Measurements from ENCODE around the gene PTGES3.
"Not testable (repeated sequence)": the region's sequence is repeated elsewhere in the genome, so short reads cannot be mapped to it uniquely, and the experiment has no call there.

Gene PTGES3

DNA sequence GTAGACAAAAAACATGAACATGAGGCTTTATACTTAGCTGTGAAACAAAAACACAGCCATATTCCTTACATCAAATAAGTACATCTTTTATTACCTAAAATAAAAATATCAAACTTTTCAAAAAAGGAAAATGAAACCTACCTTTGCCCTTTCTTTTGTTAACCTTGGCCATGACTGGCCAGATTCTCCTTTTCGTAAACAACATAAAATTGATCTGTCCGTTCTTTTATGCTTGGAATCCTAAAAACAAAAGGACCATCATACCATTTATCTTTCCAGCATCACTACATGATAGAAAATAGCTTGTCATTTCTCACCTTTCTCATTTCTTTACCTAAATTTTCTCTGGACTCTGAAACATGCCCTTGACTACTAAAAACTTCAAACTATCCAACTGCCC lies 16.5 kb downstream of the PTGES3 start:
- TF ChIP-seq, protein P1, sequence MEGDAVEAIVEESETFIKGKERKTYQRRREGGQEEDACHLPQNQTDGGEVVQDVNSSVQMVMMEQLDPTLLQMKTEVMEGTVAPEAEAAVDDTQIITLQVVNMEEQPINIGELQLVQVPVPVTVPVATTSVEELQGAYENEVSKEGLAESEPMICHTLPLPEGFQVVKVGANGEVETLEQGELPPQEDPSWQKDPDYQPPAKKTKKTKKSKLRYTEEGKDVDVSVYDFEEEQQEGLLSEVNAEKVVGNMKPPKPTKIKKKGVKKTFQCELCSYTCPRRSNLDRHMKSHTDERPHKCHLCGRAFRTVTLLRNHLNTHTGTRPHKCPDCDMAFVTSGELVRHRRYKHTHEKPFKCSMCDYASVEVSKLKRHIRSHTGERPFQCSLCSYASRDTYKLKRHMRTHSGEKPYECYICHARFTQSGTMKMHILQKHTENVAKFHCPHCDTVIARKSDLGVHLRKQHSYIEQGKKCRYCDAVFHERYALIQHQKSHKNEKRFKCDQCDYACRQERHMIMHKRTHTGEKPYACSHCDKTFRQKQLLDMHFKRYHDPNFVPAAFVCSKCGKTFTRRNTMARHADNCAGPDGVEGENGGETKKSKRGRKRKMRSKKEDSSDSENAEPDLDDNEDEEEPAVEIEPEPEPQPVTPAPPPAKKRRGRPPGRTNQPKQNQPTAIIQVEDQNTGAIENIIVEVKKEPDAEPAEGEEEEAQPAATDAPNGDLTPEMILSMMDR (conservative IDR thresholded peaks at IDR 0.05; ENCODE audit: low read length): no peak
- DNase-seq (ENCODE audit: low read depth): no peak
- H3K4me3 ChIP-seq (ENCODE audit: low read length): no peak overlapping the region

DNA sequence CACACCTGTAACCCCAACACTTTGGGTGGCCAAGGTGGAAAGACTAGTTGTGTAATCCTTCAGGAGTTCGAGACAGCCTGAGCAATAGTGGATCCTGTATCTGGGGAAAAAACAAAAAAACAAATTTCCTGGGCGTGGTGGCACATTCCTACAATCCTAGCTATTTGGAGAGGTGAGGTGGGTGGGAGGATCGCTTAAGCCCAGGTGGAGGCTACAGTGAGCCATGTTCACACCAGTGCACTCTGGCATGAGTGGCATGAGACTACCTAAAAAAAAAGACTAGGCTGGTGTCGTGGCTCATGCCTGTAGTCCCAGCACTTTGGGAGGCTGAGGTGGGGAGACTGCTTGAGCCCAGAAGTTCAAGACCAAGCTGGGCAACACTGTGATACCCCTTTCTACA lies 17.2 kb downstream of the PTGES3 start:
- H3K4me3 ChIP-seq (ENCODE audit: low read length): no peak overlapping the region
- TF ChIP-seq, protein P1 (conservative IDR thresholded peaks at IDR 0.05; ENCODE audit: low read length): no peak
- no peak for DNase-seq (ENCODE audit: low read depth)

GRCh38 chr12:56668197-56668457 lies 20.0 kb downstream of the PTGES3 start:
- TF ChIP-seq, protein P1 (conservative IDR thresholded peaks at IDR 0.05; ENCODE audit: low read length): no peak
- no peak for DNase-seq (ENCODE audit: low read depth)
- H3K4me3 ChIP-seq (ENCODE audit: low read length): no peak overlapping the region

- TF ChIP-seq, protein P1 (conservative IDR thresholded peaks at IDR 0.05; ENCODE audit: low read length): no peak
- no peak overlapping the region for H3K4me3 ChIP-seq (ENCODE audit: low read length)
- DNase-seq (ENCODE audit: low read depth): no peak
These were observed 26.0 kb downstream of the PTGES3 start for GRCh38 chr12:56661979-56662638.

DNA sequence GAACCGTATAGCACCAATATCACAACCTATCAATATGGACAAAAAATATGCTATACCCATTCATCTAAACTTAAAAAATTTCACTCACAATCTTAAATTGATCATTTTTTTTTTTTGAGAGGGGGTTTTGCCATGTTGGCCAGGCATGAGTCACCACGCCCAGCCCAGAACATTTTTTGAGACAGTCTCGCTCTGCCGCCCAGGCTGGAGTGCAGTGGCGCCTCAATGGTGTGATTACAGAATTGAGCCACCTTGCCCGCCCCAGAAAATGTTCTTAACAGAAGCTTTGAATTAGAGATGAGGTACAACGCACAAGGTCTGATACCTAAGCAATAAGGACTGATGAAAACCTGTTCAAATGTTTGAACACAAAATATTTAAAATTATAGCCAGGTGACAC lies 26.5 kb downstream of the PTGES3 start:
- DNase-seq (ENCODE audit: low read depth): no peak
- TF ChIP-seq, protein P1 (conservative IDR thresholded peaks at IDR 0.05; ENCODE audit: low read length): no peak
- no peak overlapping the region for H3K4me3 ChIP-seq (ENCODE audit: low read length)

- DNase-seq (ENCODE audit: low read depth): no peak
- no peak overlapping the region for H3K4me3 ChIP-seq (ENCODE audit: low read length)
- TF ChIP-seq, protein P1 (conservative IDR thresholded peaks at IDR 0.05; ENCODE audit: low read length): no peak
These were observed 29.2 kb downstream of the PTGES3 start for GRCh38 chr12:56658921-56659320.

GRCh38 chr12:56657416-56658379 lies 30.4 kb downstream of the PTGES3 start:
- no peak overlapping the region for H3K4me3 ChIP-seq (ENCODE audit: low read length)
- TF ChIP-seq, protein P1 (conservative IDR thresholded peaks at IDR 0.05; ENCODE audit: low read length): no peak
- DNase-seq (ENCODE audit: low read depth): no peak

DNA sequence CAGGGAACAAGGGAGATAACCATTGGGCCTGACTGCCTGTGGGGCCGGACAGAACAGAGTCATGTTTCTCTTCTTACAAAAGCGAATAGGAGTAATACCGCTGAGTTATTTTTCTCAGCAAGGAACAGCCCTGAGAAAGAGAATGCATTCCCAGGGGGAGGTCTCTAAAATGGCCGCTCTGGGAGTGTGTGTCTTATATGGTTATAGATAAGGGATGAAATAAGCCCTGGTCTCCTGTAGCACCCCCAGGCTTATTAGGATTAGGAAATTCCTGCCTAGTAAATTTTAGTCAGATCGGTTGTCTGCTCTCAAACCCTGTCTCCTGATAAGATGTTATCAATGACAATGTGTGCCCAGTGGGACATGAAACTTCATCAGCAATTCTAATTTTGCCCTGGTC lies 34.3 kb downstream of the PTGES3 start:
- not testable (repeated sequence) for DNase-seq (ENCODE audit: low read depth); H3K4me3 ChIP-seq (ENCODE audit: low read length)

GRCh38 chr12:56648023-56648422 lies 40.1 kb downstream of the PTGES3 start:
- not testable (repeated sequence) for H3K4me3 ChIP-seq (ENCODE audit: low read length); DNase-seq (ENCODE audit: low read depth)

Data from AG10803 (cell line).